Measurements from ENCODE around the gene PRDM16. TPM values are rescaled to one million over a fixed set of nuclear protein-coding genes. Genes with fewer than 3 reads are reported as not detected.

Gene PRDM16
- total and polyA plus RNA-seq, 2 of the 4 experiments (the other 2 are of a cell fraction), result 0.02 TPM; not detected in 1

GRCh38 chr1:3319874-3320245, 250.9 kb downstream of the PRDM16 start:
- Histone ChIP-seq H3K79me1 (ENCODE audit: low read depth in 1 of 2, low read length in 2 of 2) (no peaks in the 10 kb centered on the region), H3K18ac (ENCODE audit: low read depth, low read length) (no peak overlapping the region), H3K9me3 (ENCODE audit: control insufficient read depth, insufficient read depth, low read length) (no peaks in the 10 kb centered on the region), H2BK15ac (ENCODE audit: low read depth, low read length) (no peak overlapping the region), H2AK9ac (replicated peaks; ENCODE audit: low read depth, low read length, poor library complexity) (no peak overlapping the region), H2BK120ac (ENCODE audit: low read depth, low read length) (no peak overlapping the region), H3K9me1 (ENCODE audit: insufficient read depth, low read length) (peaks cover 4% of the 10 kb centered on the region; the same call in 1 of the 2 replicates), H4K8ac (ENCODE audit: low read depth in 2 of 2, low read length in 2 of 2) (no peak overlapping the region), H4K5ac (ENCODE audit: low read depth, low read length) (no peak overlapping the region), H3K27me3 (ENCODE audit: control insufficient read depth, insufficient read depth, low read length) (peaks cover 2% of the 10 kb centered on the region; the same call in 1 of the 2 replicates), H3K23ac (ENCODE audit: low read depth, low read length) (no peak overlapping the region), H2AK5ac (ENCODE audit: low read depth, low read length) (no peak overlapping the region), H3K56ac (ENCODE audit: extremely low read depth, insufficient read depth, low read length) (no peak overlapping the region), H3K27ac (ENCODE audit: insufficient read depth, low read length) (no peak overlapping the region), H3K4me3 (ENCODE audit: insufficient read depth, low read depth, low read length) (no peak overlapping the region), H3K14ac (replicated peaks; ENCODE audit: low read depth, low read length) (no peak overlapping the region), H3K4me2 (ENCODE audit: low read depth, low read length) (no peak overlapping the region), H3K36me3 (ENCODE audit: control insufficient read depth, insufficient read depth, low read length) (no peaks in the 10 kb centered on the region), H3K9ac (ENCODE audit: low read depth, low read length) (no peak overlapping the region), H4K20me1 (ENCODE audit: insufficient read depth, low read length) (no peaks in the 10 kb centered on the region), H2AFZ (replicated peaks; ENCODE audit: low read length, poor library complexity) (peak overlapping the region; percentile 16), H3K4me1 (ENCODE audit: control insufficient read depth, insufficient read depth, low read length) (no peaks in the 10 kb centered on the region; the same call in 1 of the 2 replicates), H2BK20ac (ENCODE audit: low read depth, low read length) (no peak overlapping the region), H4K91ac (ENCODE audit: insufficient read depth, low read depth, low read length) (no peak overlapping the region), H2BK5ac (ENCODE audit: low read depth, low read length, poor library complexity, severe bottlenecking) (no peak overlapping the region), H3K4ac (ENCODE audit: low read depth, low read length) (no peak overlapping the region)
- dilution Hi-C loops (cut with HindIII; ENCODE audit: low sequenced_read_pairs, unreplicated experiment) (no loop called here), intact Hi-C loops (cut with micrococcal nuclease) (loop anchor here (10.0 kb wide), 2 partner anchors 255 to 905 kb away; partner anchors contain the start of genes PEX10 and PRDM16), in situ Hi-C loops (cut with MboI; ENCODE audit: low sequenced_read_pairs) (loop anchor here (25.0 kb wide), 1 partner anchor 908 kb away; the partner anchor contains the start of gene PEX10)
- ATAC-seq (ENCODE audit: low read depth) (peak; percentile 83), DNase-seq (peak; percentile 49)
- no peak for TF ChIP-seq BHLHE40 (IDR thresholded peaks at IDR 0.05; ENCODE audit: low read depth, low read length)
- peak; percentile 68 for TF ChIP-seq CTCF (conservative IDR thresholded peaks at IDR 0.05; ENCODE audit: low read depth, low read length)
- peak; percentile 79 for TF ChIP-seq SMC3 (IDR thresholded peaks at IDR 0.05; ENCODE audit: low read depth, low read length)
- peak; percentile 75 for TF ChIP-seq RAD21 (IDR thresholded peaks at IDR 0.05; ENCODE audit: low read length)
- BruUV-seq (replicated peaks), result no TSS peak
- ChIA-PET POLR2A (ENCODE audit: unreplicated experiment) (no interaction called here), CTCF (no interaction called here)
- no CpG with 5 or more reads among the region's 4 CpGs for WGBS, 2 experiments (ENCODE audit: extremely low coverage in 2 of 2, insufficient read length in 1 of 2)
